Peyer's patch (tissue), 4 donors: ENCODE data around the gene KIF26B.

Experiments used
- POLR2A ChIP-seq, 2 donors: fragments of 450-650 bp; IDR thresholded peaks; one replicate each; pipeline ENCODE4 v1.5.1; 2017; ENCODE audit warnings: antibody characterized with exemption in 2 of 2, mild to moderate bottlenecking in 2 of 2, moderate library complexity in 2 of 2
- TF ChIP-seq, protein P1 (sequence below), 6 experiments: fragments of 450-650 bp in 4 of 6; fragments of 200-600 bp in 2 of 6; sonication (generic) in 1 of 6; IDR thresholded peaks; one replicate each; pipeline ENCODE4 v1.5.1; 2017 to 2019; ENCODE audit warnings: antibody characterized with exemption in 6 of 6, mild to moderate bottlenecking in 3 of 6, moderate library complexity in 1 of 6

DNA sequence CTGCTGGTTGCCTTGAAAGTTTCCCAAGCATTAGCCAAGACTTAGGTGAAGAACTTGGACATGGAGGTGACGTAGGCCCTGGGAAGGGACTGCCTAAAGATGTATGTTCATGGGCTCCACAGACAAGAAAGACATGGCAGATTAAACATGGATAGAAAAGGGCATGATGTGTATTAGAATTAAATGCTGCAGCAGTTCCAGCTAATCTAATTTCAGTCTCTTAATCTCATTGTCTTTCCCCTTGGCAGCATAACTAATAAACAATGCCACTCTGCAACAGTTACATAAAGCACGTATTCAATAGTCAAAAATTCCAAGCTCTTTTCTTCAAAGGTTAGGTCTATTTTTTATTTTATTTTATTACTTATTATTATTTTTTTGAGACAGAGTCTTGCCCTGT is 251.6 kb downstream of the KIF26B start:
- no peak for TF ChIP-seq POLR2A (IDR thresholded peaks at IDR 0.05)
- TF ChIP-seq, protein P1, sequence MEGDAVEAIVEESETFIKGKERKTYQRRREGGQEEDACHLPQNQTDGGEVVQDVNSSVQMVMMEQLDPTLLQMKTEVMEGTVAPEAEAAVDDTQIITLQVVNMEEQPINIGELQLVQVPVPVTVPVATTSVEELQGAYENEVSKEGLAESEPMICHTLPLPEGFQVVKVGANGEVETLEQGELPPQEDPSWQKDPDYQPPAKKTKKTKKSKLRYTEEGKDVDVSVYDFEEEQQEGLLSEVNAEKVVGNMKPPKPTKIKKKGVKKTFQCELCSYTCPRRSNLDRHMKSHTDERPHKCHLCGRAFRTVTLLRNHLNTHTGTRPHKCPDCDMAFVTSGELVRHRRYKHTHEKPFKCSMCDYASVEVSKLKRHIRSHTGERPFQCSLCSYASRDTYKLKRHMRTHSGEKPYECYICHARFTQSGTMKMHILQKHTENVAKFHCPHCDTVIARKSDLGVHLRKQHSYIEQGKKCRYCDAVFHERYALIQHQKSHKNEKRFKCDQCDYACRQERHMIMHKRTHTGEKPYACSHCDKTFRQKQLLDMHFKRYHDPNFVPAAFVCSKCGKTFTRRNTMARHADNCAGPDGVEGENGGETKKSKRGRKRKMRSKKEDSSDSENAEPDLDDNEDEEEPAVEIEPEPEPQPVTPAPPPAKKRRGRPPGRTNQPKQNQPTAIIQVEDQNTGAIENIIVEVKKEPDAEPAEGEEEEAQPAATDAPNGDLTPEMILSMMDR (IDR thresholded peaks at IDR 0.05), result no peak
